ENCODE data around the gene ANAPC13.

DNA sequence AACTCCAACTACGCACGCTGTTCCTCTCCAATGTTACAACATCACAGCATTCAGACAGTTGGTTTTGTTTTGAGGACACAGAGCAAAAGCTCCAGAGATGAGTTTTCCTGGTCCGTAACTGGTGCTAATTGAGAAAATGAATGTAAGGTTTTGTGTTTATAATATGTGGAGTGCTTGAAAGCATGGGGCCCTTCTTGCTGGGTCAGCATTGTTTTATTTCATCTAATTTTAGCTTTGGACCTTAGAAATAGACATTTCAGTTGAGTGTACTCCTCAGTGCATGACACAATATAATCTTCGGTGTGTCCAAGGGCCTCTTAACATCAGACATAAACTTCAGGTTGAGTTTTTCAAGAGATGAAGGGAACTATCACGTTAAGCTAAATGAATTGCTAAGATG is 37.1 kb downstream of the ANAPC13 start:
- TF ChIP-seq, protein P1, sequence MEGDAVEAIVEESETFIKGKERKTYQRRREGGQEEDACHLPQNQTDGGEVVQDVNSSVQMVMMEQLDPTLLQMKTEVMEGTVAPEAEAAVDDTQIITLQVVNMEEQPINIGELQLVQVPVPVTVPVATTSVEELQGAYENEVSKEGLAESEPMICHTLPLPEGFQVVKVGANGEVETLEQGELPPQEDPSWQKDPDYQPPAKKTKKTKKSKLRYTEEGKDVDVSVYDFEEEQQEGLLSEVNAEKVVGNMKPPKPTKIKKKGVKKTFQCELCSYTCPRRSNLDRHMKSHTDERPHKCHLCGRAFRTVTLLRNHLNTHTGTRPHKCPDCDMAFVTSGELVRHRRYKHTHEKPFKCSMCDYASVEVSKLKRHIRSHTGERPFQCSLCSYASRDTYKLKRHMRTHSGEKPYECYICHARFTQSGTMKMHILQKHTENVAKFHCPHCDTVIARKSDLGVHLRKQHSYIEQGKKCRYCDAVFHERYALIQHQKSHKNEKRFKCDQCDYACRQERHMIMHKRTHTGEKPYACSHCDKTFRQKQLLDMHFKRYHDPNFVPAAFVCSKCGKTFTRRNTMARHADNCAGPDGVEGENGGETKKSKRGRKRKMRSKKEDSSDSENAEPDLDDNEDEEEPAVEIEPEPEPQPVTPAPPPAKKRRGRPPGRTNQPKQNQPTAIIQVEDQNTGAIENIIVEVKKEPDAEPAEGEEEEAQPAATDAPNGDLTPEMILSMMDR (conservative IDR thresholded peaks at IDR 0.05): no peak
- TF ChIP-seq ZFX (IDR thresholded peaks at IDR 0.05): no peak
